Natural killer cell (primary cell): ENCODE results near the gene GALNT2. TPM values are rescaled to one million over a fixed set of nuclear protein-coding genes. Genes with fewer than 3 reads are reported as not detected.

ENCODE experiments used
- ATAC-seq, 3 donors: fragments of 150-1000 bp in 2 of 3; fragments of 200-7000 bp in 1 of 3; cut with Tn5 transposase; 1 replicate in 1 of 3; 2 replicates in 2 of 3; pipeline ENCODE4 v1.10.0; 2021; ENCODE audit warnings: mild to moderate bottlenecking in 2 of 3, moderate library complexity in 2 of 3
- DNase-seq, 2 donors: peaks; one replicate each; pipeline versions ENCODE4 v3.0.0 to v3.0.0-alpha.2; 2013 to 2021; ENCODE audit warnings: mixed read lengths in 1 of 2
- H3K27ac ChIP-seq: one replicate; pipeline ENCODE4 v1.5.1; 2013; ENCODE audit warnings: mild to moderate bottlenecking, low read length
- H3K27me3 ChIP-seq: one replicate; pipeline ENCODE4 v1.6.1; 2013; ENCODE audit warnings: low read length; ENCODE audit not compliant: control insufficient read depth, insufficient read depth
- H3K36me3 ChIP-seq: one replicate; pipeline ENCODE4 v1.6.1; 2013; ENCODE audit warnings: low read length; ENCODE audit not compliant: control insufficient read depth, insufficient read depth
- H3K4me1 ChIP-seq: one replicate; pipeline ENCODE4 v1.6.1; 2013; ENCODE audit warnings: low read length; ENCODE audit not compliant: control insufficient read depth, insufficient read depth
- H3K4me3 ChIP-seq: one replicate; pipeline ENCODE4 v1.5.1; 2013; ENCODE audit warnings: low read length
- H3K9me3 ChIP-seq: one replicate; pipeline ENCODE4 v1.6.1; 2013; ENCODE audit warnings: low read length; ENCODE audit not compliant: control insufficient read depth, insufficient read depth
- H3K27ac Mint-ChIP-seq, 2 donors: one replicate each; pipeline ENCODE4 v1.8.0; 2022; ENCODE audit warnings: mild to moderate bottlenecking in 2 of 2, mixed read lengths in 2 of 2, moderate library complexity in 1 of 2
- H3K27me3 Mint-ChIP-seq, 2 donors: one replicate each; pipeline ENCODE4 v1.8.0; 2022; ENCODE audit warnings: low read depth in 2 of 2, mixed read lengths in 2 of 2
- H3K36me3 Mint-ChIP-seq: one replicate; pipeline ENCODE4 v1.8.0; 2022; ENCODE audit warnings: mixed read lengths
- H3K4me1 Mint-ChIP-seq, 2 donors: one replicate each; pipeline ENCODE4 v1.8.0; 2022; ENCODE audit warnings: mixed read lengths in 2 of 2
- H3K4me3 Mint-ChIP-seq: one replicate; pipeline ENCODE4 v1.8.0; 2022; ENCODE audit warnings: mild to moderate bottlenecking, moderate library complexity, mixed read lengths
- H3K9me3 Mint-ChIP-seq, 2 donors: one replicate each; pipeline ENCODE4 v1.8.0; 2022; ENCODE audit warnings: mixed read lengths in 2 of 2
- WGBS: methylation state at CpG from one replicate; pipeline ENCODE4 v1.1.7; 2013; ENCODE audit warnings: missing lambda C conversion rate; ENCODE audit not compliant: insufficient coverage; 5-methylcytosine and 5-hydroxymethylcytosine counted together
- intact Hi-C: fragments of 100-400 bp; cut with micrococcal nuclease; formaldehyde crosslinking; loops from one replicate; pipeline ENCODE4 v1.14.2; 2022
- total RNA-seq, 4 donors: library from RNA; stranded (reverse); fragments of 120-200 nt in 1 of 4; gene quantifications; one replicate each; pipeline versions ENCODE4 v1.2.3 to v1.2.4, GENCODE V29; 2013 to 2022
- TF ChIP-seq, protein P1 (sequence below): fragments of 200-600 bp; IDR thresholded peaks from one replicate; pipeline ENCODE4 v1.8.0; 2022; ENCODE audit warnings: antibody characterized with exemption

Gene GALNT2
- total RNA-seq, 3 donors from 2014 or later (not counting 1 experiment from before 2014, with no cell fraction given) = 31.2 to 53.6 (median 47.3) TPM

DNA sequence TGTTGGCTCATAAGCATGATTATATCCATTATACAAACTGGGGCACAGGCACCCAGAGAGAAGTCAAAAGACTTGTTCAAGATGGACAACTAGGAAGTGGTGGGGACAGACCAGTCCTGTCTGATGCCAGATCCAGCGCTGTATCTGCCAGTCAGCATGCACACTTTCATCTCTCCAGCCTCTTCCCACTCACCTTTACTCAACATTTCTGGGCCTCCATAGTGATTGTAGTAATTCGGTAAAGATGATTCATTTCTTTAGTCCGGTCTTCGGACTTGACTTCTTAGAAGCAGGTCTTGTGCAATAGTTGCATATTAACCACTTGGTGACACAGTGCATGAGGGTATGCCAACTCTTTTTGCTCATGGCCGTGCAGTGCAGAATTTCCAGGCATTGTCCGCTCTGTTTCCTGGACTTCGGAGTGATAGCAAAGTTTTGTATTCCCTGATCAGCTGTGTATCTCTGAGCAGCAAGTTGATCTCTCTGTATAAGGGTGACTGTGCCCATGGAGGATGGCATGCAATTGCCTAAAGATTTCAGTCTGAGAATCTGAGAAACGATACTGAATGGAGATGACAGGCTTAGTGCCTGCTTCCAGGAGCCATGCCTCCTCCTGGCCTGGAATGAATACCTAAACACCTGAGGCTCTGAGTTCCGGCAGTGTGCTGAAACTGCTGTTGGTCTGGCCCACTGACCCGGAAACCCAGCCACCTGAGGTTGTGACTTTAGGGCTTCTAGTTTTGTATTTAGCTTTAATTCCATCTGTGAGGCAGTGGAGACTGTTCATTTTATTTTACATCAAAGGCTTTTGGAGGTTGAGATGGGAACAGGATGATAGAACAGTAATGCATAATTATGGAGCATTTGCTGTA is 39.0 kb downstream of the GALNT2 start:
- Histone ChIP-seq H3K36me3 (no peaks in the 10 kb centered on the region), H3K27ac (no peak overlapping the region), H3K4me3 (no peak overlapping the region), H3K9me3 (no peaks in the 10 kb centered on the region), H3K27me3 (no peaks in the 10 kb centered on the region), H3K4me1 (peaks cover 30% of the 10 kb centered on the region)
- Mint-ChIP-seq H3K27me3 (no peaks in the 10 kb centered on the region), H3K4me1 (peaks cover 64 to 78% of the 10 kb centered on the region in 2 donors), H3K4me3 (no peak overlapping the region), H3K27ac (no peak overlapping the region), H3K9me3 (no peaks in the 10 kb centered on the region), H3K36me3 (no peaks in the 10 kb centered on the region)
- WGBS = 71% methylated on average over 9 of the region's 10 CpGs
- no peak for ATAC-seq
- intact Hi-C loops = no loop called here
- TF ChIP-seq, protein P1, sequence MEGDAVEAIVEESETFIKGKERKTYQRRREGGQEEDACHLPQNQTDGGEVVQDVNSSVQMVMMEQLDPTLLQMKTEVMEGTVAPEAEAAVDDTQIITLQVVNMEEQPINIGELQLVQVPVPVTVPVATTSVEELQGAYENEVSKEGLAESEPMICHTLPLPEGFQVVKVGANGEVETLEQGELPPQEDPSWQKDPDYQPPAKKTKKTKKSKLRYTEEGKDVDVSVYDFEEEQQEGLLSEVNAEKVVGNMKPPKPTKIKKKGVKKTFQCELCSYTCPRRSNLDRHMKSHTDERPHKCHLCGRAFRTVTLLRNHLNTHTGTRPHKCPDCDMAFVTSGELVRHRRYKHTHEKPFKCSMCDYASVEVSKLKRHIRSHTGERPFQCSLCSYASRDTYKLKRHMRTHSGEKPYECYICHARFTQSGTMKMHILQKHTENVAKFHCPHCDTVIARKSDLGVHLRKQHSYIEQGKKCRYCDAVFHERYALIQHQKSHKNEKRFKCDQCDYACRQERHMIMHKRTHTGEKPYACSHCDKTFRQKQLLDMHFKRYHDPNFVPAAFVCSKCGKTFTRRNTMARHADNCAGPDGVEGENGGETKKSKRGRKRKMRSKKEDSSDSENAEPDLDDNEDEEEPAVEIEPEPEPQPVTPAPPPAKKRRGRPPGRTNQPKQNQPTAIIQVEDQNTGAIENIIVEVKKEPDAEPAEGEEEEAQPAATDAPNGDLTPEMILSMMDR = no peak
- no peak for DNase-seq

DNA sequence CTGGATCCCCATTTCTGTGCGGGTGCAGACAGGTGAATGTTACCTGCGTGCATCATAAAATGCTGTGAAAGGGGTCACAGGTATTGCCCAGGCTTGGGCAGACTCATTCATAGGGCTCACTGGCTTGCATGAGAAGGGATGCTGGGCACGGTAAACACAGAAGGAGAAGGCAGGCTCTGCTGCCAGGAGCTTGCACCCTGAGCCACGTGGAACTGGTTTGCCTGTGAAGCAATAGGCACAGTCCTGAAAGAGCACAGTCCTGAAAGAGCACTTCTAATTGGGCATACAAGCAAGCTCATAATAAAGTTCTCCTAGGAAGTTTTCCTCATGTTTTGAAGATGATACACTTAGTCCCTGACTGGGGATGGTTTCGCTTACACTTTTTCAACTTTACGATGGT is 40.9 kb downstream of the GALNT2 start:
- H3K9me3 Mint-ChIP-seq = no peaks in the 10 kb centered on the region
- no peak overlapping the region for H3K4me3 ChIP-seq
- no peaks in the 10 kb centered on the region for H3K27me3 ChIP-seq
- intact Hi-C loops = no loop called here
- H3K36me3 Mint-ChIP-seq = no peaks in the 10 kb centered on the region
- no peak for DNase-seq
- no peak for ATAC-seq
- peaks cover 60 to 69% of the 10 kb centered on the region in 2 donors for H3K4me1 Mint-ChIP-seq
- H3K9me3 ChIP-seq = no peaks in the 10 kb centered on the region
- H3K4me1 ChIP-seq = peaks cover 37% of the 10 kb centered on the region
- no peaks in the 10 kb centered on the region for H3K36me3 ChIP-seq
- no peak overlapping the region for H3K27ac Mint-ChIP-seq
- no peak overlapping the region for H3K4me3 Mint-ChIP-seq
- H3K27me3 Mint-ChIP-seq = no peaks in the 10 kb centered on the region
- 96% methylated on average over 6 of the region's 6 CpGs for WGBS
- H3K27ac ChIP-seq = no peak overlapping the region
- TF ChIP-seq, protein P1 = no peak

DNA sequence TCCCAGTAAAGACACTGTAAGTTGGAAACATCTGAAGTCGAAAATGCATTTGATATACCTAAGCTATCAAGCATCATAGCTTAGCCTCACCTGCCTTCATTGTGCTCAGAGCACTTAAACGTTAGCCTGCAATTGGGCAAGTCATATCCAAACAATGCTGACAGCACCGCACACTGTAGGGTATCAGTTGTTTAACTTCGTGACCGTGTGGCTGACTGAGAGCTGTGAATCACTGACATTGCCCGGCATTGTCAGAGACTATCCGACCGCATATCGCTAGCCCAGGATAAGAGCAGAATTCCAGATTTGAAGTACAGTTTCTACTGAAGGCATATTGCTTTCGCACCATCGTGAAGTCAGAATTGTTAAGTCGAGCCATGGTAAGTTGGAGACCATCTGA is 41.5 kb downstream of the GALNT2 start:
- no peaks in the 10 kb centered on the region for H3K36me3 Mint-ChIP-seq
- no peak overlapping the region for H3K27ac Mint-ChIP-seq
- no peak overlapping the region for H3K27ac ChIP-seq
- H3K4me1 Mint-ChIP-seq = peaks cover 54 to 68% of the 10 kb centered on the region in 2 donors
- TF ChIP-seq, protein P1 = no peak
- no peaks in the 10 kb centered on the region for H3K9me3 ChIP-seq
- intact Hi-C loops = no loop called here
- ATAC-seq = no peak
- H3K9me3 Mint-ChIP-seq = no peaks in the 10 kb centered on the region
- no peaks in the 10 kb centered on the region for H3K27me3 Mint-ChIP-seq
- 93% methylated on average over 12 of the region's 12 CpGs for WGBS
- no peaks in the 10 kb centered on the region for H3K27me3 ChIP-seq
- H3K4me3 Mint-ChIP-seq = no peak overlapping the region
- no peak for DNase-seq
- H3K4me3 ChIP-seq = no peak overlapping the region
- H3K36me3 ChIP-seq = no peaks in the 10 kb centered on the region
- H3K4me1 ChIP-seq = peaks cover 32% of the 10 kb centered on the region
